SKM-1 (cell line): ENCODE measurements around the gene ATAT1.

Source experiments
- DNase-seq: peaks from one replicate; lab custom pipeline; 2025; ENCODE audit not compliant: unreplicated experiment; lab: John Stamatoyannopoulos, UW

Gene ATAT1

DNA sequence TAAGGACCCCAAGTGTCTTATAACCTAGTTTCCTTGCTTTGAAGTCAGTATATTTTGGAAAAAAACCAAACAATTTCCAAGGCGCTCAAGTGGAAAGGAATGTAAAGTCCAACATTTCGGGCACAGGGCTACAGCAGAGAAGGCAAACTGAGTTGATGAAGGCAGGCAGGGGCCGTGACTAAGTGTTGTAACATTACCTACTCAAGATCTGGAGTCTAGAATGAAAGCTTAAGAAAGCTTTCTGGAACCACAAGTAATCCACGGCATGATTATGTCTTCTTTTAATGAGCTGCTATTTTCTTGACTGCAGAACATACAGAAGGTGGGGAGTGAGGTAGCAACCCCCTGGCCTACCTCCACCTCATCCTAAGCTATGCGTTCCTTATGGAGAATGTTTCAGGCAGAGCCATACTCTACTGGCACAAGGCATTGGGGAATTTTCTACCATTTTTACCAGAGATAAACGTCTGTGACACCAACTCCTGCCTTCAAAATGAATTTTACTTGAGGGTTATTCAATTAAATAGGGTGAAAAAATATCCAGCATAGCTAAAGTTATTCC is 13.9 kb upstream of the ATAT1 start:
- DNase-seq = no peak

DNA sequence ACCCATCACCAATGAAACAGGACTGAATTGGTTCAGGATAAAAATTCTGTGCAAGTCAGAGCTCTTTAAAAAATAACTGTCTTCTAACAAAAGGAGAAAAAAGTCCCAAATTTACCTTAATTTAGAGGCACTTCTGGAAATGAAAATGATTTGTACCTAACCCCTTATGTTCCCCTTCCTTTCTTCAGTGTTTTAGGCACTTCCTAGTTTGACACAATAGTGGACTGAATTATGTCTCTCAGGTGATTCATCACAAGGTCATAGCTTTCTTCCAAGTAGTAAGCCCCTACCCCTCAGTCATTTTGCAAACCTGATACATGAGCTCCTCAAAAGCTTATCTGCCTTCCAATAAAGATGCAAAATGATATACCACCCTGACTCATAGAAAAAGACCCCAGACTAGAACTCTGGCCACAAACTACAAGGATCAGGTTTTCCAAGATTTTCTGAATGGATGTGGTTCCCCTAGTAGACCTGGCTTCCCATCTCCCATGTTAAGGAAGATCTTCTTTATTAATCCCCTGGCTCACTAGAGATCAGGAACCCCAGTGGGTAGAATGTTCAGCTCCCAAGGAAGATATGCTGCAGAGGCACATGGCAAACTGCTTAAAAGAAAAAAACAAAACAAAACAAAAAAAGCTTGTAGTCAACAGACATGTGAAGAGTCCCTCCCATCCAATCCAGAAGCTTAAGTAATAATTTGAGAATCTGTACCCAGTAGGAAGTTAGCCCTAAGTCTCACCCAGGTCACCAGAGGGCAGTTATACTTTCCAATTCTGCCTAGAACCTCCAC is 13.2 kb upstream of the ATAT1 start:
- DNase-seq = no peak

DNA sequence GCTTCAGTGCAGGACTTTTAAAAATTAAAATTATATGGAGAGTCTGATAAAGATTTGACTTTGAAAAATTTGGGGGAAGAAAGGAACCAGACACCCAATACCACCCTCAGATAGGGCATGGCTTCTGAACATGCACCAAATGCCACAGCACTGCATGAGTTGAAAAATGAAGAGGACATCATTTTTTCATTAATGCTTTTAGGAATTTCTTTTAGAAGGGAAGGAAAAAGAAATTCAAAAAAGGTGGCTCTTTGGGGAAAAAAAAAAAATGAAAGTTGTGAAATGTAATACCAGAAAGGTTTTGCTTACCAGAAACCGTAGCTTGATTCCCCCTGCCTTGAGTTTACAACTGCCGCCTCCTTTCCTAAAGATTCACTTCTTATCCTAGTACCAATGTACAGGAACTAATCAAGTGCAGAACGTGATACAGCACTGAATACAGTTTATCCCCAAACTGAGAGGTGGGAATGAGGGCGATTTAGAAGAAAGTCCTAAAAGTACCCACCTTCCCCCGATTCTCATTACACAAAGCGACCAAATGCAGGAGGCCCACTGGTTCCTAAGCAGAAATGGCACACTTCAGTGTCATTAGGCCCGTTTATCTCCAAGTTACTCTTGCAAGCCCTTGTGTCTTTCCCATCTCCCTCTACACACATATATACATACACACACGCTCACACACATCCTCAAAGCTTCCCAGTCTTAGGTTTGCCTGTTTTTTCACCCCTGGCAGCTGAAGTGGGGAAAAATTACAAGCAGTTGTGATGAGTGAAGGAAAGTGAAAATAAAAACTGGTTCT is 12.4 kb upstream of the ATAT1 start:
- DNase-seq = no peak

DNA sequence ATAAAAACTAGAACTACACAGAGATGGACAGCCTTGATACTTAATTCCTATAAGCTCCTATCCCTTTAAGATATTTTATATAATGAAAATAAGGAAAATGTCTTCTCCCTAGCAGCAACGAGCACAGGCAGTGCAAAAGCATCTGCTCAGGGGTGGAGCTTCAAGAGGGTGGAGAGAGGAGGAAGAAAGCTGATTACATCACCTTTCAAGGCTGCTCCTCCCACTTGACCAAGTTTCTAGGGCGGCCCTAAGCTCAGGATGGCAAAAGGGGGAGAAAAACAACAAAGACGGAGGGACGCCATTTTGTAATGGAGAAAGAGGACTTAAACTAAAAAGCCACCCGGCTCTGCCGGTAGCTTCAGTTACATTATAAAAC is 11.8 kb upstream of the ATAT1 start:
- DNase-seq = peak; percentile 97

DNA sequence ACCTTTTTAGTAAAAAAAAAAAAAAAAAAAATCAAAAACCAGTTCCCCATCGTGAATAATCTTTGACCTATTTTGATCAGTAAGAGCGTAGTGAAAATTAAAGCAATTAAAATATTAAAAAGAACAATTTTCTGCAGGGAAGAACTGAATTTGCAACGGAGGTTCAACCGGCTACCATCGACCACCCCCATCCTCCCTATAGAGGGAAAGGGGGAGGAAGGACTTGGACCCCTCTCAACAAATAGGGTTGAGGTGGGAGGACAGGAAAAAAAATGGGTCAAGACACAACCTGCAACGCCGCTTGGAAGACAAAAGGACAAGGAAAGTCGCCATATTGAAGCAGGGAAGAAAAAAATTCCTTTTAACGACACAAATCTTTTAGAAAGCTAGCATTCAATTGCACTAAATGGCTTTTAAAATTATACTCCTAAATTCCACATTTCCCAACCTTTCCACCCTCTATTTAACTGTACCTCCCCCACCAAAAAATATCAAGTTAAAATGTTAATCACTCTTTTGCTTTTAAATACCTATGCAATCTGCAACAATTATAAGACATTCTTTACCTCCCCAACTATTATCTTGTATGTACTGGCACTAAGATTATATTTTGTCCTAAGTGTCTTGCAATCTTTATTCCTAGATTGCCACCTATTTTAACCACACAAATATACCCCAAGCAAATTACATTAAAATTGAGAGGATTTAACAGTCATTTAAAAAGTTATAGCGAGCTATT is 11.3 kb upstream of the ATAT1 start:
- DNase-seq = no peak

DNA sequence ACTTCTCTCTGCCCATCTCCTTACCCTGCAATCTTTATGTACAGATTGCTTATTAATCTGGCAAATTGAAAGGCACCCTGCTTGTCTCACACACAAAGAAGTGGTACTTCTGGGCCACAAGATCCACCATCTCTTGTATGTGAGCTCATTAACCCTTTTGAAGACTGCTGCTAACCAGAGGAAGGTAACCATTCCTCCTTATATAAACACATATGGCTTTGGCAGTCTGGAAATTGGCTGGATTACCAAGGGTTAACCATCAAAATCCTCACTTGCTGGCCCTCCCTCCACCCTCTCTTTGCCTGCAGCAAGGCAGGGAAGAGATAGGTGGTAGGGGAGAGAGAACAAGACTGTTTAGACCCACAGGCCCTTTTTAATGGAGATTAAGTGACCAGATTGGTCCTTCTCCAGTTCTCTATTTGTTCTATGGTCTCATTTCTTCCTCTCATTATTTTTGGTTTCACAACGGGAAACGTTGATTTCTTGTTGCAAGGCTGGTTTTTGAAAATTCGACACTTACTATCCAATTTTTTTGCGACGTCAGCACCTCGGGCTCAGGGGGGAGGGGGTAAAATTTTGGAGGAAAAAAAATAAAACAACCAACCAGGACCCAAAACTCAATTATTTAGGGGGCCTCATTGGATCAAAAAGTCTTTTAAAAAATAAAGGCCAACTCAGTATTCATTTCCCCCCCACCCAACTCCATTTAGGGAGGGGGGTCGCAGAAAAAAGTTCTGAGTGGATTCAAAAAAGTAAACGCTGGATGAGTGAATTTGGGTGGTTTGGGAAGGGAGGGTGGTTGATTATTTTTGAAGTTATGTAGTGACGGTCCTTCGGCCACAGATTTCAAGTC is 10.5 kb upstream of the ATAT1 start:
- DNase-seq = no peak

DNA sequence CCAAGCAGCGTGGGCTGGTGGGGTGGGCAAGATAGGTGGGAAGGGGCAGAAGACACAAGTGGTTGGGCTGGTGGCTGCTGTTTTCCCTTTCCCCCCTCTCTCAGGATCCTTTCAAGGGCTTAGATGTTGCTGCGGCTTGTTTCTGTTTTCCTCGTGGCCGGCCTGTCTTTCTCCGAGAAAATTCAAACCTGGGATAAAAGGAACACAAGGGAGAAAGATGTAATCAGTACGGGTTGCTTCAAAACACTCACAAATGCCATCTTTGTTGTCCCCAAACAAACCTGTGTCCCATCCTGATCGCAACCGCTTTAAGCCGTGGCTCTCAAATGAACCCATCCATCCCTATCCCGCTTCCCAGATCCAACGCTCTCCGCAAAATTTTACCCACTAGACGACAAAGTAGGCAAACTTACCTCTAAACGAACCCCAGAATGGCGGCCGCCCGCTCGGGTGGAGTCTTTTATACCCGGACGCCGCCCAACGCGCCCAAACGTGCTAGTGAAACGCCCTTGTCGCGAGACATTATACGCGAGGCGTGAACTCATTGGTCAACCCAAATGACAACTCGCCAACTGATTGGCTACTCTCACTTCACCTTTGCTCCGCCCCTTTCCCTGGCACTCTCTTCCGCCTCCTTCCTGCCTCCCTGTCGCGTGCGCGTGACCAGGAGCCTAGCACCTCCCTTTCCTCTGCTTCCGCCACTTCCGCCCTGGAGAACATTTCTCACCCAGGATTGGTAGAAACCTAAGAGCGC is 9.7 kb upstream of the ATAT1 start, which contains the start of gene PPP1R10:
Gene PPP1R10, minus strand, starts transcription at position 433 of the 754 bp plus-strand sequence. CDS start 7,299 bp downstream, outside the sequence.
- DNase-seq = peak; percentile 100

DNA sequence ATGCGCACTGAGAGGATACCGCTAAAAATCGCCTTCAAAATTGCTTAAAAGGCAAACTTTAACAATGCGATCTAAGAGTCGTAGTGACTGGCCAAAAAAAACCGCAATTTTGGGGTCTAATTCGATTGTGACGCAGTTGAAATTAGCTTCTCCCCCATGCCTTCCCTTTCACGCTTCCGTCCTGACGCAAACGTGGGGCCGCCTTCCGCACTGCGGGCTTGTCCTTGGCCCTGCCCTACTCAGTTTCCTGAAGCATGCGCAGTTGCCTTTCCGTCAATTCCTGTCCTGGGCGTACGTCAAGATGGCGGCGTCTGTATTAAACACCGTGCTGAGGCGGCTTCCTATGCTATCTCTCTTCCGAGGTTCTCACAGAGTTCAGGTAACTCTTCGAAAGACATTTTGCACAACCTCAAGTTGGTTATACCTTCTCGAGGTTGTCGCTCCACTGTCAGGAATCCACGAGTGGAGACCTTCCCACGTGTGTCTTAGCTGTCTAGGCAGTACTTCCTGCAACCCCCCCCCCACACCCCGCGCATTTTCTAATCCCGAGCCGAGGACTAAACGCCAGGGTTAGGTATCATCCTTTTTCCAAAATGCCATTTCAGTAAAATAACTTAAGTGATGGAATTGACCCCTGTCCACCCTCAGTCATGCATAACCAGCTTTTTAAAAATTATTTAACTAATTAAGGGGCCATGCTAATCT is 9.0 kb upstream of the ATAT1 start, which contains the start of gene MRPS18B:
Gene MRPS18B, plus strand, starts transcription at position 276 of the 705 bp plus-strand sequence. Its CDS starts 26 bp downstream, at position 302.
- DNase-seq = peak; percentile 96

DNA sequence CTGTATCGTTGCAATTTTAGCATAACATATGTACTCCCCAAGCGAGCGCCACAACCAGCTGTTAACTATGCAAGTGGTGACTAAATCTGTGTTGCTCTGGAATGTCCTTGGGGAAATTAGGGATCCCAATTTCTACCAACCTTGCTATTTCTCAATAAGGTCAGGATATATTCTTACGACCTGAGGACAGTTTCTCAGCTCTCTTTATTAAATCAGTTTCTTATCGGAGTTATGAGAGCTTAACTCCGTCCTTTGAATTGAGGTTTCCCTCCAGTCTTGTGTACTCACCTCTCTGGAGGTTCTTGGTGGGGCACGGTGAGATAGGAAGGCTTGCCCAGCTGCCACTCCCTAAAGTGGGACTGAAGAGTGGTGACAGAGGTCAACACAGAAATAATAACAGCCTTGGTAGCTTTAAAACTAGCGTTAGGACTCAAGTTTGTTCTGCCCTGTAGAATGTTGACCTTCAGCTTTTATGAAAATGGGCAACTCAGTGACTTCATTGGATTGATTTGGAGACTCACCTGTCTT is 8.3 kb upstream of the ATAT1 start:
- no peak for DNase-seq

DNA sequence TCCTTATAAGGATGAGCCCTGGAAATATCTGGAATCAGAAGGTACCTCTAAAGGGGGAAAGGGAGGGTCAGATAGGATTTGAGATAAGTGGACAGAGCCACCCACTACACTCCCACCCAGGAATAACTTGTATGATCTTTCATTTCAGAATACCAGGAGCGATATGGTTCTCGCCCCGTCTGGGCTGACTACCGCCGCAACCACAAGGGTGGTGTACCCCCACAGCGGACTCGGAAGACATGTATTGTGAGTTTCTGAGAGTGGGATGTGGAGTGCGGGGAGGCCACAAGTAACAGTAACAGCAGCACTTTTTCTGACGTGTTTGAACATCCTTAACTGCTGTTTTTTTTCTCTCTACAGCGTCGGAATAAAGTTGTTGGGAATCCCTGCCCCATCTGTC is 7.1 kb upstream of the ATAT1 start:
- DNase-seq = no peak

DNA sequence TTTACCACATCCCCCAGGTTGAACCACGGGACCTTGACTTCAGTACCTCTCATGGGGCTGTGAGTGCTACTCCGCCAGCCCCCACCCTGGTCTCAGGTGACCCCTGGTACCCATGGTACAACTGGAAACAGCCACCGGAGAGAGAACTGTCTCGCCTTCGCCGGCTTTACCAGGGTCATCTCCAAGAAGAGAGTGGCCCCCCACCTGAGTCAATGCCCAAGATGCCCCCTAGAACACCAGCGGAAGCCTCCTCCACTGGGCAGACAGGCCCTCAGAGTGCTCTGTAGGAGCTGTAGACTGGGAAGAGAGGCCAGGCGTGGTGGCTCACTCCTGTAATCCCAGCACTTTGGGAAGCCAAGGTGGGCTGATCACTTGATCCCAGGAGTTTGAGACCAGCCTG is 1.2 kb upstream of the ATAT1 start:
- DNase-seq = no peak

DNA sequence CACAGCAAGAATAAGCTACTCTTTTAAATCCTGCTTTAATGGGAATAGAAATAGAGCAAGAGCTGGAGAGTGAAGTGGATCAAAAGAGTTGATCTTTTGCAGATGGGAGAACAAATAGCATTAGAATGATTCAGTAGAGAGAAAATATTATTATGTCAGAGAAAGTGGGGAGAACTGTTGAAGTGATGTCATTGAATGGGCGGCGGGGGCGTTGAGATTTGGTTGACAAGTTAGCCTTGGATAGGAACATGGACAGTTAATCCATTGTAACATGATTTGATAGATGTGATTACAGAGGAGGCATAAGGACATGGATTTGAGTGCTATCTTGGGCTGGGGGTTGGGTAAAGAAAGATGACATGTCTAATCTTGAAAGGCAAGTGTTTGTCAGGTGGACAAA is 9.2 kb downstream of the ATAT1 start:
- DNase-seq = no peak

DNA sequence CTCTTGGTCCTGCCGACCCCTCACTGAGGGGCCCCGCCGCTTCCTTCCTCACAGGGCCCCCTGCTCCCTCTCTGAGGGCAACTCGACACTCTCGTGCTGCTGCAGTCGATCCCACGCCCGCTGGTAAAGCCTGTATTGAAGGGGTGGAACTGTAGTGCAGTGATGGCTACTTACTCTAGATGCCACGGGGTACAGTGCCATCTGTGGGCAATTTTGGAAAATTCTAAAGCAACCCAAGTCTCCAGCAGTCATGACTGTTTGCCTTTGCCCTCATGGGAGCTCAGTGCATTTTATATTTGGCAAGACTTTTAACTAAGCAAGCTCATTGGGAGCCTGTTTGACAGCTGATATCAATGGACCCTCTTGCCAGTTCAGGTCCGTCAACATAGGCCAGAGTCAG is 13.8 kb downstream of the ATAT1 start:
- no peak for DNase-seq

DNA sequence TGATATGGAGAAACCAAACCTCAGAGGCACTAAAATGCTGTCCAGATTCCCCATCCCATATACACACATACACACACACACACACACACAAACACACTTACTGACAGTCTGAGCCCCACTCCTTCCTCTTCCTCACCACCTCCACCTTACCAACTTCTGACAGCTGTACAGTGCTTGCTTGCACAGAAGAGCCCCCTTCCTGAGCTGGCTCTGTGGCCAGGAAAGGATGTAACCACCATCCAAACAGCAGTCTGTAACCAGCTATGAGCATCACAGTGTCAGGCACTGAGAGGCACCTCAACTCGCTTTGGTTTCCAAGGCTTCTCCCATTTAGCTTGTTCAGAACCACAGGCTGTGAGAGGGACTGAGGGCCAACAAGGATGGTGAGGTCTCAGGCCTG is 14.4 kb downstream of the ATAT1 start:
- DNase-seq = no peak

DNA sequence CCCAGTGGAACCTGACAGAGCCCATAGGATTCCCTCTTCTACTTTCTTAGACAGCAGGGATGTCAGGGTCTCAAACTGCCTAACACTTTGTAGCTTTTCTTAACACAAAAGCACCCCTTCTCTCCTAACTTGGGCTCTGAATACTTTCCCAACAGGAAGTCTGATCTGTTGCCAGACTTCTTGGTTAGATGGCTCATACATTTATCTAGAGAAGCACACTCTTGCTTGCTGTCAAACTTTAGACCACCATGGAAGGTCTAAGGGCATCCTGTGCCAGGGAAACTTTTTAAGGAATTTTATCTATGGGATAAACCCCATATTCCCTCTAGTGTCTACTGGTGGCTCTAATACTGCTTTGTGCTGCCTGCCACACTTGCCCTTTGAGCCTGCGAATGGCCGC is 17.0 kb downstream of the ATAT1 start:
- DNase-seq = no peak

DNA sequence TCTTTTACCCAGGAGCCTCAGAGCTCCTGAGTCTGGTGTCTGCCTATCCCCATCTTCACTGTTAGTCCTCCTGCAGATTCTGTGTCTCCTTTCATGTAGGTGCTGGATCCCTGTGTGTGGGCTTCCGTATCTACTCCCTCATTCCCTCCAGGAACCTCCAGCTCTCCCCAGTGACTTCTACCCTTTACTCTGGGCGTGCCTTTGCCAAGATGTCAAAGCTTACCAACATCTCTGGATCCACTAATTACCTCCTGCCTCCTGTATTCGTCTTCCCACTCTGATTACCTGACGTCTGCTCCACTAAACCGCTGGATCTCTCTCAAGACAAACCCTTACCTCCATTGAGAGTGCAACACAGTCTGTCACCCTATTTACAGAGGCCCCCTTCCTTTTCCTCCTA is 18.1 kb downstream of the ATAT1 start:
- DNase-seq = no peak

DNA sequence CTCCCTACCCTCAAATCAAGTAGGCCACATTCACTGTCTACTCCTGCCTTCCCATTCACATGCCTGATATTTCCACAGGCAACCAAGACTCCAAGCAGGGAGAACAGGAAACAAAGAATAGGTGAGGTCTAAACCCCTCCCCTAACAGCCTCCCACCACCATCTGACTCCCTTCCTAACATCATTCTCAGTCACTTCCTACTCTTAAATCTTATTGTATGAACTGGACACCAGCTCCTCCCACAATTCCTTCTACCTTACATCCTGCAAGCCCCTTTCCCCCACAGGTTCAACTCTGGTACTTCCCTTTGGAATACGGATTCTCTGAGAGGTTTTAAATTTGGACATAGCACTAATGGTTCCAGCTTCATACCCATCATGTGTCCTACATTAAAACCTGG is 19.3 kb downstream of the ATAT1 start:
- no peak for DNase-seq

DNA sequence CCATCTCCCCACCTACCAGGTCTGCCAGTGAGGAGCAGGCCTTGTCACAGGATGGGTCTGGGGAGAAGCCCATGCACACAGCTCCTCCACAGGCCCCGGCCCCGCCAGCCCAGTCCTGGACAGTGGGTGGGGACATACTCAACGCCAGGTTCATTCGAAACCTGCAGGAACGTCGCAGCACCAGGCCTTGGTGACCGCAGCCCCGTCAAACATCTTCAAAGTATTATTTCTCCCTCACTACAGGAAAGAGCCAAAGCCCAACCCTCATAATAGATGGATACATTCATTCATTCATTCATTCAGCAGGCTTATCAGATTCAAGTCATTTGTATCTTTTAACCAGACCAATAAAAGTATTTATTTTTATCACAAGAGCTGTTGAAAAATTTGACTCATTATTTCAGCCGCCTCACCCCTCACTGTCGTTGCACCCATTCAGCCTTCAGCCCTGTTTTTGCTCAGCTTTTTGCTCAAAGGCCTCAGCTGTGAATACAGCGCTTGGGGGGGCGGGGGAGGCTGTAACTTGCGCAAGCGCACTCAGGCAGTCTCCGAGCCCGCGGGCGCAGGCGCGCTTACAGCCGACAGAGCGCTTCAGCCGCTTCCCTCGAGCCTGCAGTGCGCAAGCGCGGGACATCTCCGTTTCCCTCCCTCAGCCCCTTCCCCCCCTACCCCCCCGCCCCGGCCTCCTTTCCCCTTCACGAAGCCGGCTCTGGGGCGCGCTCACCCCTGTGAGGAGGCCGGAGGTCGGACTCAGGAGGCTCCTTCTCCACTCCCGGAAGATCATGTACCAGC is 20.0 kb downstream of the ATAT1 start, which contains the start of gene C6orf136:
Gene C6orf136, plus strand, starts transcription at position 684 of the 792 bp plus-strand sequence. Its CDS starts 99 bp downstream, at position 783.
- DNase-seq = peak; percentile 92
